Stimulated activated CD8-positive, alpha-beta memory T cell treated with anti-CD3 and anti-CD28 coated beads, Interleukin-15, amount 100 ng/mL, for 1 hour (primary cell): ENCODE data around the gene C12orf57.

Experiments
- DNase-seq: peaks from one replicate; pipeline ENCODE4 v3.0.0-alpha.2; 2020; ENCODE audit warnings: low read depth

C12orf57 gene

DNA sequence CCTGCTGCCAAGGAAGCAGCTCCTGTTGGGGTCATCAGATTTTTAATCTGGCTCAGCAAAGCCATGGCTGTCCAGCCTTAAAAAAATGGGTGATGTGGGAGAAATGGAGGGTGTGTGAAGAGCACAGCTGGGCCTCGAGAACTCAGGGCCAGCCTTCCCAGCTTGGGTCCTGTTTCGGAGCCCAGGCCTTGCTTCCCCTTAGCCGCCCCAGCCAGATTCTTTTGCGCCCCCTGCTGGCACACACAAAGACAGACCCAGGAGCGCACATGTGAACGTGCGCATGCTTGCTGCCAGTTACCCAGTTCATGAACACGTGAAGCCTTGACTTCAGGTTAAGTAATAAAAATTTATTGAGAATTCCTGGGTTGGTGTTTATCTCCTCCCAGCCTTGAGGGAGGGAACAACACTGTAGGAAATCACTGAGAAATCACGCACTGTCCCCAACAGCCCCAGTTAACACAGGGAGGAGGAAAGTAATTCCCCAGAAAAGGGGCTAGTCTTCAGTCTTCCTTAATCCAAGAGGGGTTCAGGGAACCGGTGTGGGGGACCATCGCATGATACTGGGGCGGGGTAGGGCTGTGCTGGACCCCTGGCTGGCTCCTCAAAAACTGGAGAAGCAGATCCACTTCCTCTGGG, 21.3 kb downstream of the C12orf57 start:
- peak; percentile 84 for DNase-seq

DNA sequence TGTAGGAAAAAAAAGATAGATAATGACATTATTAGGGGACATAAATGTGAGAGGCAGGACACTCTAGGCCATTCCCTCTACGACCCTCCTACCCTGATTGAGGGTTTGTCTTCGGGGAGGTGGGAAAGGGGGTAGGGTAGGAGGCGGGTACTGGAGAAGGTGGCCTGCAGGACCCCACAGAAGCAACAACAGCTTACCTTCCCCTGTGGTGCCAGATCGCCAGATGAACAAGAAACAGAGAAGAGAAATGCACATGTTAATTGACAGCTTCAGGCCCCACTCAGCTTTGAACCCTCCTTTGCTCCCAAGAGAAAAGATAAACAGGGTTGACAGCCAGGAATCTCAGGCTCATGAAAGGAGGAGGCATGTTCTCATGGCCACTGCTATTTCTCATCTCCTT, 21.9 kb downstream of the C12orf57 start:
- no peak for DNase-seq

DNA sequence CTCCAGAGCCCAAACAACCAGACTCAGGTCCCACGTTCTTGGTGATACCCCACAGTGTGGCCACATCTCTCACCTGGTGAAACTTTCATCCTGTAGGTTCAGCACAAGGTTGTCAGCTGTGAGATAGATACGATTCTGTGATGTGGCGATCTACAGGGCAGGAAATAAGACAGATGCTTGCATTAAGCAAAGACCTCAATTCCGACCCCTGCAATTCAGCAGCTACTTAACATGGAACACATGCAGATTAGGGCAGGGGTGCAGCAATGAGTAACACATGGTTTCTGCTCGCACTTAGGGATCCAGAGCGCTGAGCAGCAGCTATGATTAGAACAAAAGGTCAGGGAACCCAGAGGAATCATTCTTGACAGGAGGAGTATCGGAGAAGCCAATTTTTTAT, 22.5 kb downstream of the C12orf57 start:
- no peak for DNase-seq

DNA sequence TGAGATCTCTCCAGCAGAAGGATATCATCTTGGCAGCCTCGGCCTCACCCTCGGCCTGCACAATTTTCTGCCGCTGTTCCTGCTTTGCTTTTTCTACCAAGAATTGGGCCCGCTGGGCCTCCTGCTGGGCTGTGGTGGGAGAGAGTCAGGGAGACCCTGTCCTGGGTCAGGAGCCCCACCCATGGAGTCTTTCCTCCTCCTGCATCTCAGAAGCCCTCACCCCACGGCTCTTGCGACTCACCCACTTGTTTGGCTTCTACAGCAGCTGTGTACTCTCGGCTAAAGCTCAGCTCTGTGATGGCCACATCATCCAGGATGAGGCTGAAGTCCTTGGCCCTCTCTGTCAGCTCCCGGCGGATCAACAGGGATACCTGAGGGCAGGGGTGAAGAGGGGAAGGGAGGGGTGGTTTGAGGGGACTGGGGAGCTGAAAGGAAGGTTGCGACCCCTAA, 23.9 kb downstream of the C12orf57 start:
- DNase-seq = no peak

DNA sequence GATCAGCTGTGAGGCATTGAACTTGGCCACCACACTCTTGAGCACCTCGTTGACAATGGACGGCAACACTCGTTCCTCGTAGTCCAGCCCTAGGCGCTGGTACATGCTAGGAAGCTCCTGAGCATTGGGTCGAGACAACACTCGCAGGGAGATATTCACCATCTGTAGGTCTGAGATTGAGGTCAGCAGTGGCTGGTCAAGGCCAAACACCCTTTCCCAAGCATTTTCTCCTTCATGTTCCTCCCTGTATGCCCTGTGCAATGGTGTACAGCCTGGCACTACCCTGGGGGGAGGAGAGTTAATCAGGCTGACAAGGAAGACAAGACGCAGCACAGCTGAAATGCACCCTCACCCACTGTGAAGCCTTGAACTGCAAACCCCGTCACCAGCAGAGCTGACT, 24.6 kb downstream of the C12orf57 start:
- no peak for DNase-seq

DNA sequence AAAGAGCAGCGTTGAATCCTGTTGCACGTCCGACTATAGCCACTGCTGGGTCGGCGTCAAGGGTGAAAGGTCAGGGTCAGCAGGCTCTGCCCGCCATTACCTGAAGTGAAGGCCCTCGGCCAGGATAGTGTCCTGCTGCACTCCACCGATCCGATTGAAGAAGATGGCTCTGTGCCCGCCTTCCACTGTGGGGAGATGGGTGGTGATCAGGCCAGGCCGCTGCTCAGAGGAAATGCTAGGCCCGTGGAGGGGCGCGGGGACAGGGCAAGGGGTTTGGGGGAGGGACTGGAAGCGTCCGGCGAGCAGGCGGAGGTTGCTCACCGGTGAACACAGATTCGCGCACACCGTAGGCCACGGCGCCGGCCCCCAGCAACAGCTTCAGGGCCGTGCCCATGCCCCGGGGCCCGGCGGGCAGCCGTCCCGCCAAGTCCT, 26.3 kb downstream of the C12orf57 start:
- no peak for DNase-seq

DNA sequence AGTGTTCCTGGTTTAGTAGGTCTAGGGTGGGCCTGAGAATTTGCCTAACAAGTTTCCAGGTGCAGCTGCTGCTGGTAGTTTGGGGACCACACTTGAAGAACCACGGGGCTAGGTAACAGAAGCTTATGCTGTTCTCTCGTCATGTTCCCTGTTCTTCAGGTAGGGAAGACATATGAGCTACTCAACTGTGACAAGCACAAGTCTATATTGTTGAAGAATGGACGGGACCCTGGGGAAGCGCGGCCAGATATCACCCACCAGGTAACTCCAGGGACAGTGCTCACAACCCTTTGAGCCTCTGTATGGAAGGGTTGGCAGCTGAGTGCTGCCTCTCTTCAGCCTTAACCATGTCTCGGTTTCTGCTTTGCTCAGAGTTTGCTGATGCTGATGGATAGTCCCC, 30.4 kb downstream of the C12orf57 start:
- no peak for DNase-seq

DNA sequence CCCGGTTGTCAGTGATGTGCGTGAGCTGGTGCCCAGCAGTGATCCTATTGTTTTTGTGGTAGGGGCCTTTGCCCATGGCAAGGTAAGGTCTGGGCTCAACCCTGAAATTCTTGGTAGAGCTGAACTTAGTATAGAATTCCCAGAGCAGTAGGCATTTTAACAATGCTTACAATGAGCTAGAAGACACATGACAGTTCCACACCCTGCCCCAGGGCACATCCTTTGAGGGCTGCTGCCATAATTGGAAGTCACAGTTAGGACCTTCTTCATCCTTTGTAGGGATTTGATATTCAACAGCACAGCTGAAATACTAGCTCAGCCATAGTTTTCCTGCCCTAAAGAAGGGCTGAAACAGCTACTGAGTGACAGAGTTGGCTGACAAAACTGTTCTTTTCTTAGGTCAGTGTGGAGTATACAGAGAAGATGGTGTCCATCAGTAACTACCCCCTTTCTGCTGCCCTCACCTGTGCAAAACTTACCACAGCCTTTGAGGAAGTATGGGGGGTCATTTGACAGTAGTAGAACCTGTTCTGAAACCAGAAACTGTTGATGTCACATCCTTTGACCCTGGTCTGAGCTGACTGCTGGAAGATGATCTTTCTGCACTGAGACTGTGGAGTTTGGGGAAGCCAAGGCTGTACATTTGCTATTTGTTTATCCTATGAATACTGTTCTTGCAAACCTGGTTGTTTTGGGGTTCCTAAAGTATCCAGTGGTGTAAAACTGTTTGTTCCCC, 31.6 kb downstream of the C12orf57 start:
- no peak for DNase-seq

DNA sequence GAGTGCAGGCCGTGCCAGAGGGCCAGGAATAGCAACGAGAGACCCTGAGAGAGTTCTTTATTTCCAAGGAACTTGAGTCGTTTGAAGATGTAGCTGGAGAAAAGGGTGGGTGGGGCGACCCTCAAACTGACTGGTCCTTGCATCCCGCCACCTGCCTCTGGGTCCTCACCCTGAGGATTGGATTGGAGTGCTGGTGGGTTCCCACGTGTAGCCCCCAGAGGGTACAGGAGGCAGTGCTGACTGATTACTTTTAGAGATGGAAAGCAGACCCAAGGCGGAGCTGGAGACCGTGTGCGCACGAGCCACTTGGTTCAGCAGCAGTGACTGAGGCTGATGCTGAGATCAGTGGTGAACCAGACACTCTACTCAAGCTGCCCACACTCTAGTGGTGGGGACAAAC, 33.8 kb downstream of the C12orf57 start:
- DNase-seq = no peak

DNA sequence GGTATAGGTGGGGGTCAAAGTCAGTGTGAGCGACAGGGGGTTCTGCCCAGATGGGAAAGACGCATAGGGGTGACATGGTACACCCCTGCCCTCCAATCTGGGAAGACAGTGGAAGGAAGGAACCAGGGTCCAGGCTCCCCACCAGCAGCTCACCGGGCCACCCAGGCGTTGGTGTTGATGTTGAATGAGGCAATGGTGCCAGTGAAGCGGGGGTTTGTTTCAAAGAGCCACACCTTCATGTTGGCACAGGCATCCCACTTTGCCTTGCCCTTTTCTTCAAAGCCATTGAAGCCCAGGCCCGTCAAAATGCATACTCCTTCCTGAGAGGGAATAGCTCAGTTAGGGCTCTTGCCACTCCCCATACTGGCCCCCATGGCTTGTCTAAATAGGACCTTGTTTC, 34.4 kb downstream of the C12orf57 start:
- DNase-seq = no peak

DNA sequence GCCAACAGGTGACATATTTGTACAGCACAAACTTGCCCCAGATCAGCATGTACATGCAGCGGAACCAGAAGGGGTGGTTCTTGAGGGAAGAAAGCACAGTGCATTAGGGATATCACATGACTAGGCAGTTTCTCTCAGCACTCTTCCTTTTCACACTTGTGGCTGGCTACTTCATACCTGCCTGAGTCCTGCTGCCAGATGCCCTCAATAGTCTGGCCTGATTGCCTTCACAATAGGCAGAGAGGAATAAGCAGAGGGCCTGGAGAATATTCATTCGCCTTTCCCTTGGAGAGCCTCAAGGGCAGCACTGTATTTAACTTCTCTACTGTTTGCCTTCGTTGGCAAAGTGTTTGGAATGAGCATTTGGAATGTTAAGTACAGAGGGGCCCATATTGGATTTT, 34.8 kb downstream of the C12orf57 start:
- DNase-seq = no peak

DNA sequence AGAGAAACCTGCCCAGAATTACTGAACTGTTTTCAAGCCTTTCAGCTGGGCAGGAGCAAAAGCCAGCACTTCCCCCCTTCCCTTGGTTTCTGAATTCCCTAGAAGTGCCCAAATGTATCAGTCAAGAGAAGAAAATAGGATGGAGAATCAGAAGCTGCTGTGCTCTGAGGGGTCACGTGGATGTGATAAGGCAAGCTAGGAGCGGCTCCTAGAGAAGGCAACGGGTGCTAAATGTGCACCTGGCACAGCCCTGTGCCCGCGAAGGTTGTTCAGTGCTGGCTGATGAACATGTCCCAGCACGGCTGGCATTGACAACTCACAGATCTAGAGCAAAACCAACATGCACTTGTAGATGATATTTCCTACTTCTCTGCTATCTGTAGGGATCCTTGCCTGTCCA, 35.2 kb downstream of the C12orf57 start:
- DNase-seq = no peak

DNA sequence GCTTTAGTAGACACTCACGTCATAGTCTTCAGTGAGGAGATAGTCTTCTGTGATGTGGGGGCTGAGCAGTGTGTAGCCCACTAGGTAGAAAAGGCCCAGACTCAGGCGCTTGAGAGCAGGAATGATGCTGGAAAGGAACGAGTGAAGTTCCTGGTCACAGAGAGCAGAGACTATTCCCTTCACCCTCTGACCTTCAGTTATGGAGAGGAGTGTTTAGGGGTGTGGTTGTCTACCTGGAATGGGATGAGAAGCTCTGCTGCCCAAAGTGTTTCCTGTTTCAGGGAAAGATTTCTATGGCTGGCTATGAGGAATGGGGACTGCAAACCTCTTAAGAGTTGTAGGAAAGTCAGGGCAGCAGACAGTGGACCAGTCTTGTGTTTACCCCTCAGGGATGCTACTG, 35.6 kb downstream of the C12orf57 start:
- DNase-seq = no peak

DNA sequence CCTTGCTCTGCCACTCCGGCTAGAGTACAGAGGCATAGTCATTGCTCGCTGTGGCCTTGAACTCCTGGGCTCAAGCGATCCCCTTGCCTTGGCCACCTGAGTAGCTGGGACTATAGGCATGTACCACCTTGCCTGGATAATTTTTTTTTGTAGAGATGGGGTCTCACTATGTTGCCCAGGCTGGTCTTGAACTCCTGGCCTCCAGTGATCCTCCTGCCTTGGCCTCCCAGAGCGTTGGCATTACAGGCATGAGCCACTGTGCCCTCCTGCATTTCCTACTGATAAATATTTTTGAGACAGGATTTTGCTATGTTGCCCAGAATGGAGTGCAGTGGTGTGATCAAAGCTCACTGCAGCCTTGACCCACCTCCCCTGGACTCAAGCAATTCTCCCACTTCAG, 36.3 kb downstream of the C12orf57 start:
- no peak for DNase-seq

DNA sequence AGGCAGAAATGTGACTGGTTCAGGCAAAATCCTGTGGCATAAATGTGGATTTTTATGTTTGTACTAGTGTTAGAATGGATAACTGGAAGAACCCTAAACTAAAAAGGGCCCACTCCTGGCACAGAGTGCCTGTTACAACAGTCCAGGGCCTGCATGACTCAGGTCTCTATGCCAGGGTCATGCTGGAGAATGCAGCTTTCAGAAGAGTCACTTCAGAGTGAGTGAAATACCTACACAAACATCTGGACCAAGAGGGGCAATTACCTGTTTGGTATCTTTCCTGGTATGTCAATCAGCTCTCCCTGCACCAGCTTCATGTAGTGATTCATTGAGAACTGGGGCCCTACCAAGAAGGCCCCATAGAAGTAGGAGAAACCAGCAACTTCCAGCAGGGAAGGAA, 36.9 kb downstream of the C12orf57 start:
- DNase-seq = no peak

DNA sequence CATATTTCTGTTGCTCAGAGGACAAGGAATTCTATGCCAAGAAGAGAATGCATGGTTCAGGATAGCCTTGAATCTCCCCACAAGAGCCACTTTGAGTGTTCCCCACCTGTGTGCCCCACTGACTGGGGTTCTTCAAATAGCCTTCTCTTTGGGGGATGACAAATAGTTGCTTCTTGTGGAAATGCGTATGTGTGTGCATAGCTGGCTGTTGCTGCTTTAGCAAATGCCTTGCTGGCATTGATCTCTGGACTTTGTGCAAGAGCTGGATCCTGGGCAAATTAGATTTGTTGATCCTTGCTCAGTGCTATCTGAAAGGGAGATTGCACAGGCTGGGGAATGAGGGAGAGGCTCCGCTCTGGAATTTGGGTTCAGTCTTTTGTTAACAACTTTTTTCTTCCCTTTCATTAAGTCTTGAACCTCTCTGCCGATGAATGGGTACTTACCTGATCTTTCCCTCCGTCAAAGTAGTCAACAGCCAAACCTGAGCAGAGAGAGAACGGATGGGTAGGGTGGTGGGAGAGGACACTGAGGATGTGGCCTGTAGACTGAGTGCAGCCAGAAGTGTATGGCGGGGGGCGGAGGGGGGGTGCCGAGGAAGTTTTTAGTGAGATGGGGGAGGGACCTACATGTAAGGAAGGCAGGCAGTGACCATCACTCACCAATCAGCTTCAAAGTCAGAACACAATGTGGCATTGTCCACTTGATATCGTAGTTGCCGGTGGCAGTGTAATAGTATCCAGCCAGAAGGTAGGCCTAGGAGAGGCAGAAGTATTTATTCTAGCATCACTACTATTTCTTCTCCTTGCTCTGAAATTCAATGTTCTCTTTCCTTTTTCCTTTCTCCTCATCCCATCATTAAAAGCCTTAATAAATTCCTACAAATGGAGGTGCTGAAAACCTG, 37.6 kb downstream of the C12orf57 start:
- DNase-seq = no peak

DNA sequence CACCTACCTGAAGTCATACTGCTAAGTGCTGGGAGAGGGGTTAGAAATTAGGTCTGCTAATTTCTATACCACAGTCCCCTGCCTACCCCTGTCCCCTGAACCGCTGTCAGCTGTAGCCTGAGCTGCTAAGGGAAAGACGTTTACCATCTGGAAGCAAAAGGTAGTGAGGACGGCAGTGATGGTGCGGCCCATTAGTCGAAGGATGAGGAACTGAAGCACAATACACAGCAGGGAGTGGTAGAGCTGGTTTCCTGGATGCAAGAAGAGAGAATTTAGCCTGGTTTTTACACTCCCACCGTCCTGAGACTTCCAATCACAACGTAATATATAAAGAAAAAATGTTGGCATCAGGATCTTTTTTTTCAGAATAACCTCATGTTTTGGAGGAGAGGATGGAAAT, 38.7 kb downstream of the C12orf57 start:
- no peak for DNase-seq

DNA sequence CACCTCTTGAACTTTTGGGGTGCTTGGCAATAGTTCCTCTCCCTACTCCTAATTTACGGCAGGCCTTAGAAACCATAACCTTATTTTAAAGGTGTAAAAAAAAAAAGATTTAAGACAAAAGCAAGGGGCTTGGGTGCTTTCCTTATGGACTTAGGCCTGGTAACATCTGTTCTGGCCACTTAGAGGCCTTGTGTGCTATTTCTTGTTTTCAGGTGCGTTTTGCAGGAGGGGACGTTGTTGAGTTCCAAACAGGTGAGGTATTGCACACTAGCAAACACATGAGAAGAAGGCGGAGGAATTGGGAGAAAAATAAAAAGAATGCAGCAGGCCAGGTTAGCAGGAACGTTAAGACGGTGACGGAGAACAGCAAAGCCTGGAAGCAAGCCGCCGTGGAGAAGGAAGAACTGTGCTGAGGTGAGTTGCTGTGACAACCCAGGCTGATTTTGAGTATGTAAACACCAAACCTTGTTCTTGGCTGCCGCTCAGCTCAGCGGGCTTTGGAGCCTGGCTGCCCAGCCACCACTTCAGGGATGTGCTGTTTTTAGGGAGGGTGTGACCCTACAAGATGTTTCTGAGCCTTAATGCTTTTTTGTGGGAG, 44.2 kb downstream of the C12orf57 start:
- no peak for DNase-seq
